ENCODE results near the gene OR5AN1.
"Not testable (repeated sequence)": the region's sequence is repeated elsewhere in the genome, so short reads cannot be mapped to it uniquely, and the experiment has no call there.

The OR5AN1 gene, protein sequence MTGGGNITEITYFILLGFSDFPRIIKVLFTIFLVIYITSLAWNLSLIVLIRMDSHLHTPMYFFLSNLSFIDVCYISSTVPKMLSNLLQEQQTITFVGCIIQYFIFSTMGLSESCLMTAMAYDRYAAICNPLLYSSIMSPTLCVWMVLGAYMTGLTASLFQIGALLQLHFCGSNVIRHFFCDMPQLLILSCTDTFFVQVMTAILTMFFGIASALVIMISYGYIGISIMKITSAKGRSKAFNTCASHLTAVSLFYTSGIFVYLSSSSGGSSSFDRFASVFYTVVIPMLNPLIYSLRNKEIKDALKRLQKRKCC

DNA sequence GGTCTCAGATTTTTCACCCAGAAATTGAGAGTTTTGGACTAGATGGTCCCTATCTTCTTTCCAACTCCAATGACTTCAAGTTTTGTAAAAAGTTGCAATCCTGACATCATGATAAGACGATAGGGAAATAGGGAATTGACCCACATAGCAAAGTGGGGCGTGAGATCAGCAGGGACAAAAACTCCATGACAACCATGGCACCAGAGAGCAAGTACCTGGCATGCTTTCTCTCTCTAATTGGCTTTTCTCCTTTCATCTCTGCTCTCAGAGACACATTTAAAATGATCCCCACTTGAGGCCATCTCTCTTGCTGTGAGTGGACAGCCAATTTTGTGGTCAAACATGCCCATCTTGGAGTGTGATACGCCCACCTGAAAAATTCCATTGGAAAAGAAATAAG lies at the start of gene OR5AN1:
TSS of gene OR5AN1 (plus strand) at position 301 of the 400 bp plus-strand sequence. CDS start 5,564 bp downstream, outside the sequence.
- DNase-seq, result no peak

DNA sequence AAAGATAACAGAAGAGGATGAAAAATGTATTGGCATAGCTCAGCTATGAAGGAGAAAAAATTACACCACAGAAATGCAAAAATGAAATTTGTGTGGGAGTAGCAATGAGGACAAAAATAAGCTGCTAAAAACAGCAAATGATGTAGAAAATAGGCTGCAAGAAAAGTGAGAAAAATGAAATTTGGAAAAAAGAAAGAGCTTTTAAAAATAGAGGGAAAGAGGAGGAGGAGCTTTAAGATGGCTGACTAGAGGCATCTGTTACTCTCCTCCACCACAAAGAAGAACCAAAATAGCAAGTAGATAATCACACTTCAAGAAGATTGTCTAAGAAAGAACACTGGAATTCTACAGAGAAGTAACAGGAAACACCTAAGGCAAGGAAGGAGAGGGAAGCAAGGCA lies 23.7 kb upstream of the OR5AN1 start:
- no peak for DNase-seq

DNA sequence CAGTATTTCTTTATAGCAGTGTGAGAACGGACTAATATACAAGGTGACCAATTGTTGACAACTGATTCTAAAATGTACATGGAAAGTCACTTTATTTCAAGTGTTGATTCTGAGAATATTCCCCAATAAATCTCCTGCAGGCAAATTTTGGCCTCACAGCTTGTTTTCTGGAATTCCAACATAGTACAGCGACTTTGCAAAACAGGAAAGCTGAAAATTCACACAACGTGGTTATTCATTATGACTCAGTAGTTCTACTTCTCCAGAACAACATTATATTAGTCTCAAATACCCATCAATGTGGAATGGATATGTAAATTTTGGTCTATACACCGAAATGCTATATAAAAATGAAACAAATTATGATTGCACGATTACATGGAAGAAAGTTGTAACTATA lies 22.5 kb upstream of the OR5AN1 start:
- no peak for DNase-seq

DNA sequence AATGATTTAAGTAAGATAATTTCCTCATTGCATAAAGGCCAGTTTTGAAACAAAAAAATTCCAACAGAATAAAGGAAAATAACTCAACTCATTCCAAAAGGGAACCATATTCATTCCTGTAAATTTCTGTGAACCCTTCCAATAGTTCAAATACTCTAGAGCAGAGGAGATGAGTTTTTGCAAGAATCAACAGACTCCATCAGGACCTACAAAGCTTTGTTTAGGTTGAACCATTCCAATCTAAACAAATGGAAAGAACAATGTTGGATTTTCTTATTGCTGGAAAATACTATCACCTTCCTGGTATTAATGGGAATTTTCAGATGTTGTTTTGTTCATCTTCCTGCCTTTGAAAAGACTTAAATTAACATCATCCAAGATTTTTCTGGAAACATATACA lies 21.8 kb upstream of the OR5AN1 start:
- DNase-seq, result no peak

DNA sequence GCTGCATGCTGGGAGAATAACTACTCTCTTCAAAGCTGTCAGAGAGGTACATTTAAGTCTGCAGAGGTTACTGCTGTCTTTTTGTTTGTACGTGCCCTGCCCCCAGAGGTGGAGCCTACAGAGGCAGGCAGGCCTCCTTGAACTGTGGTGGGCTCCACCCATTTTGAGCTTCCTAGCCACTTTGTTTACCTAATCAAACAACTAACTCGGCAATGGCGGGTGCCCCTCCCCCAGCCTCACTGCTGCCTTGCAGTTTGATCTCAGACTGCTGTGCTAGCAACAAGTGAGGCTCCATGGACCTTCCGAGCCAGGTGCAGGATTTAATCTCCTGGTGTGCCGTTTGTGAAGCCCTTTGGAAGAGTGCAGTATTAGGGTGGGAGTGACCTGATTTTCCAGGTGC lies 9.0 kb upstream of the OR5AN1 start:
- not testable (repeated sequence) for DNase-seq

DNA sequence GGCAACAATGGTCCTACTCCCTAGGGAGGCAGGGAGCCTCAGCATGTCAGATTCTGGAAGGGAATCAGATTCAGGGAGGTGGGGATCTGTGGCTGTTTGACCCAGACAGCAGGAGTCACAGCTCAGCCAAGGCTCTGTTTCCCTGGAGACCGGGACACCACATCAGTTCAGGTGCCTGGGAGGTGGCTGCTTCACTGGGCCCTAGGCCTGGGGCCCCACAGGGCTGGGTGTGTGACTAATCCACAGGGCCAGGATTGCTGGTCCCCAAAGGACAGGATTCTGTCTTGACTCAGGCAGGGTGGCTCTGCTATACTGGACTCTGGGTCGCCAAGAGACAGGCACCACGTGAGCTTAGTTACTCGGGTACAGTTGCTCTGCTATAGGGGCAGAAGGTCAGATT lies 3.5 kb upstream of the OR5AN1 start:
- DNase-seq, result no peak

DNA sequence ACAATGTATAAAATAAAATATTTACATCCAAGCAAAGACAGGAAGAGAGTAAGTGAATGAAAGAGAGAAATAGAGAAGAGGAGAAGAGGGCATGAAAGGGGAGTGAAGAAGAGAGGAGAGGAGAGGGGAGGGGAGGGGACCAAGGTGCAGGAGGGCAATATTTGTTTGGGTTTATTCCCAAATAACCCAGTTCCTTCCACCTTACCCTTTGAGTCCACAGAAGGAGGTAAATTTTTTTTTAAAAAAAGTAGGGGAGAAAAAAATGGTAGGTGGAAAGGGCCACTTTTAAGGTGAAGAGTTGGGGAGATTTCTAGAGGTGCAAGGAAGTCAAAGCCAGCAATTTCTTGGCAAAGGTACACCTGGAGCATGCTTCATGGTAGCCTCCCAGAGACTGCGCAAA lies 2.1 kb upstream of the OR5AN1 start:
- no peak for DNase-seq

DNA sequence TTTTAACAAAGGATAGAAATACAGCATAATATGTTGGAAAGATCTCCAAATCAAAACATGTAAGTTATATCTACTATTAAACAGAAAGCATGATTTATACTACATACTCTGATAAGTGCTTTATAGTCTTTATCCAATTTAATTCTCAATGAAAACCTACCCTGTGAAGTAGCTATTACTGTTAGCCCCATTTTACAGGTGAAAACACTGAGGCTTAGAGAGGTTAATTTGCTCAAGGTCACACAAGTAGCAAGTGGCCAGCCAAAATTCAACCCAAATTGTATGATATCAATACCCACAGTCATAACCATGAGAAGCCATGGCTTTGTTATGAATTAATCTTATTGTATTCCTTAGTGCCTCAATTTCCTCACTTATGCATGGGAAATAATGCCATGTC lies 675 bp upstream of the OR5AN1 start:
- no peak for DNase-seq

DNA sequence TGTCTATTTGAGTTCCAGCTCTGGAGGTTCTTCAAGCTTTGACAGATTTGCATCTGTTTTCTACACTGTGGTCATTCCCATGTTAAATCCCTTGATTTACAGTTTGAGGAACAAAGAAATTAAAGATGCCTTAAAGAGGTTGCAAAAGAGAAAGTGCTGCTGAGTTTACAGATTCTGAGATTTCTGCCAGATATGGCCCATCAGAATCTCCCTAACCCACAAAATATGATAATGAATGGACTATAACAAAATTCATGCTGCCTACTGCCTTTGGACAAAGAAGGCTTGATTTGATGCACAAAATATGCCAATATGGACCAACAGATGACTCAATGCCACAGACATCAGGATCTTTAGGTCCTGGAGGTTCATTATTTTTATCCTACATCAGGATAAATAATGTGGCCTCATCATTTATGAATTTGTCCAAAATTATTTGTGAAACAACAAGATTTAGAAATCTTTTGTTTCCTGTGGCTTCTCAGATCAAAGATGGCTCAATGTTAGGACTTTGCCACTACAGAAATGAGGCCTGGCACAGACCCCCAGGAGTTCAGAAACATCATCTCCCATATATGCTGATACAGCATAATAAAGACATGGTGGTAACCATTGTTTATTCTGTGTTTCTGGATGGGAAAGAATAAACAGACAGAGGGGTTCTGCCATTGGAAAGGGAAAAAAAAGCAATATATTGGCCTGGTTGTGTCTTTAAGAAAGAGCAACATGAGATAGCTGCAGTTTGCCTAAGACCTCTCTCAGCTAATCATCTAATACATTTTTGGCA lies 6.7 kb downstream of the OR5AN1 start:
- DNase-seq, result no peak

DNA sequence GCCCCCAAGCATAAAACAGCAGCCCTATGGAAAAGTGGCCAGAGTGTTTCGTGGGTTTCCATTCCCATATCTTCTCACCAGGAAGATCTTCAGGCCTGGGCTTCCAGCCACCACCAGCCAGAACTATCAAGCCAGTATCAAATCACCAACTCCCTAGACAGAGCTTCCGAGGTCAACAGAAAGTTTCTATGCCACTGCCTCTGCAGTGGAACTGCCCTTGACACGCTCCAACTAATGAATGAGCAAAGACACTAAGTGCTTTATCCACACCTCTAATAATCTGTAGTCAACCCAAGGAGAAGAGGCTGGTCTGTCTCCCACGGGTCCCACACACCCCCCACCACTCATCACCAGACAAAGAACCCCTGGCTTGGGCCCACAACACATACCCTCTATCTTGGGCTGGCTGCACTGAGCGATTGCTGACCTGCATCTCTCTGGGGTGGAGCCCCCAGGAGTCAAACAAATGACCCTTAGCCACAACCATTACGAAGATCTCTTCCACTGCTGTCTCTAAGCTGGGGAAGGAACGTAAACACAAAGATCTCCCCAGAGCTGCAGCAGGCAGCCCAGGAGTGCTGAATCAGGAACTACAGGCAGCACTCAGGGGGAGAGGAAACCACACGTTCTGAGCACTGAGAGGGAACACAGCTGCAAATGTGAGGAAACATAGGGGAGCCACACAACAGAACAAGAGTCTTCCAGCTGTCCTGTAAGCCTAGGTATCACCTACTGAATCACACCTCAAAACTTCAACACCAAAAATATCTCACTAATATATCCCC lies 9.7 kb downstream of the OR5AN1 start:
- no peak for DNase-seq

DNA sequence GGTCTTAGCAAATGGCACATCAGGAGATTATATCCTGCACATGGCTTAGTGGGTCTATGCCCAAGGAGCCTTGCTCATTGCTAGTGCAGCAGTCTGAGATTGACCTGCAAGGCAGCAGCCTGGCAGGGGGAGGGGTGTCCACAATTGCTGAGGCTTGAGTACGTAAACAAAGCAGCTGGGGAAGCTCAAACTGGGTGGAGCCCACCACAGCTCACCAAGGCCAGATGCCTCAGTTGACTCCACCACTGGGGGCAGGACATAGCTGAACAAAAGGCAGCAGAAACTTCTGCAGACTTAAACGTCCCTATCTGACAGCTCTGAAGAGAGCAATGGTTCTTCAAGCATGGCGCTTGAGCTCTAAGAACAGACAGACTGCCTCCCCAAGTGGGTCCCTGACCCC lies 13.6 kb downstream of the OR5AN1 start:
- DNase-seq, result not testable (repeated sequence)

DNA sequence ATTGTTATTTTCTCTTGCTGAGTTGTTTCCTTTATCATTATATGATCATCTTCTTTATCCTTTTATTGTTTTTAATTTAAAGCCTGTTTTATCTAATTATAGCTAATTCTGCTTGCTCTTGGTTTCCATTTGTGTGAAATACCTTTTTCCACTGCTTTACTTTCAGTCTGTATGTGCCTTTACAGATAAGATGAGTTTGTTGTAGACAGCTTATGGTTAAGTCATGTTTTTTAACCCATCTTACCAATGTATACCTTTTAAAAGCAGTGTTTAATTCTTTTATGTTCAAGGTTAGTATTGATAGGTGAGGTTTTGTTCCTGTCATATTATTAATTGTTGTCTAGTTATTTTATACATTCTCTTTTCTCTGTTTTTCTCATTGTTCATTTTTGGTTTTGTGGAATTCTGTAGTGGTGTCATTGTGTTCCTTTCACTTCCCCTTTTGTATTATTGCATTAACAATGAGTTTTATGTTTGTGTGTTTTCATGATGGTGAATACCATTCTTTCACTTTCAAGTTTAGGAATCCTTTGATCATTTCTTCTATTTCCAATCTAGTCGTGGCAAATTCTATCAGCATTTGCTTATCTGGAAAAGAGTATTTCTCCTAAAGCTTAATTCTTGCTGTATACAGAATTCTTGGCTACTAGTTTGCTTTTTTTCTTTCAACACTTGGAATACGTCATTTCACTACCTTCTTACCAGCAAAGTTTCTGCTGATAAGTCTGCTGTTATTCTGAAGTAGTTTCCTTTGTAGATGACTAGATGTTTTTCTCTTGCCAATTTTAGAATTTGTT lies 21.8 kb downstream of the OR5AN1 start:
- DNase-seq, result no peak

DNA sequence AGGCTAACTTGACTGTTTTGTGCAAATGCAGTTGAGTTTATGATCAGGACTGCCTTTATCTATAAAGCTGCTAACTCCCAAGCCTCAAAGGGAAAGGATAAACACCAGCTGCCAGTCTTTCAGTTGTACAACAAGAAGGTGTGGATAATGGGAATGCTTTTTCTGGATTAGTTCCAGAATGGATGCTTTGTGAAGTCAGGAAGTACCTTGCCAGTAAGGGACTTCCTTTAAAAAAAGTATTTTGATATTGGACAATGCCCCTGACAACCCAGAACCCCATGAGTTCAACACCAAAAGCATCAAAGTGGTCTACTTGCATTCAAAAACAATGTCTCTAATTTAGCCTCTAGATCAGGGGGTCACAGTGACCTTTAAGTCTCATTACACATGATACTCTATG lies 35.5 kb downstream of the OR5AN1 start:
- DNase-seq, result no peak

DNA sequence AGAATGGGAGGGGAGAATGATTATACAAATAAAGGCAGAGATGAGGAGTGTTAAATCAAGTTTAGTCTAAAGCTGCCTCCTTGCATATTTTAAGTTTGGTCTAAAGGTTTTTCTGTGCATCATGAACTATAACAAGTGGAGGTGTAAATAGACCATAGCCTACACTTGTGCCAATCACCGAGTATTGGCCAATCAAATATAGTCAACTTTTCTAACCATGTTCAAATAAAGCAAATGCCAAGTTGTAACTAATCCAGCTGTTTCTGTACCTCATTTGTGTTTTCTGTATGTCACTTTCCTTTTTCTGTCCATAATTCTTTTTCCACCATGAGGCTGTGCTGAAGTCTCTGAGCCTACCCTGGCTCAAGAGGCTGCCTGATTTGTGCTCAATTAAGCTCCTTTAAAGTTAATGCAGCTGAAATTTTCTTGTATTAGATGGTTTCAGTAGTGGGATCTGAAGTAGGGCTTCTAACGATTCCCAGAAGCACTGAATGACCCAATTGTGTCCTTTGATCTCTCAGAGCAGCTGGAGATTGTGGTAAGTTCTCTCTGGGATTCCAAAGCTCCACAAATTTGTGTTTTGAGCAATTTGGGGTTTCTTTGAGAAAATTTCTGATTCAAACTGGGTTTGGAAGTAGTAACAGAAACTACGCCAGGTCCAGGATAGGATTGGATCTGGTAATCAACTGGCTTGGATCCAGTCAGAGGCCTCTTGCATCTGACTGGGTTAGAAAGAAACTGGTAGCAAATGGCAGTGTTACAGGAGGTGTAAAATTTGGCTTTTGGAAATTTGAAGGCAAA lies 42.0 kb downstream of the OR5AN1 start:
- DNase-seq, result no peak

DNA sequence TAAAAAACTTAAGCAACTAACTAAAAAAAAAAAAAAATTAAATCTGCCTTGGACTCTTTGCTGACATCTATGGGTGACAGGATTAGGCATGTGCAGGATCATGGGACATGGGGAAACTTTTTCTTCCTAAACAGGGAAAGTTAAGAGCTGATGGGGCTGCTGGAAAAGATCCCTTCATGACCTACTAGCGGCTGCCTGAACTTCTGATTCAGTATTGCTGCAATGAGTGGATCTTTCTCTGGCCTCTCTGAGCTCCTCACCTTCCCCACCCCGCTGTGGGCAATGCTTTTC lies 42.5 kb downstream of the OR5AN1 start:
- no peak for DNase-seq

DNA sequence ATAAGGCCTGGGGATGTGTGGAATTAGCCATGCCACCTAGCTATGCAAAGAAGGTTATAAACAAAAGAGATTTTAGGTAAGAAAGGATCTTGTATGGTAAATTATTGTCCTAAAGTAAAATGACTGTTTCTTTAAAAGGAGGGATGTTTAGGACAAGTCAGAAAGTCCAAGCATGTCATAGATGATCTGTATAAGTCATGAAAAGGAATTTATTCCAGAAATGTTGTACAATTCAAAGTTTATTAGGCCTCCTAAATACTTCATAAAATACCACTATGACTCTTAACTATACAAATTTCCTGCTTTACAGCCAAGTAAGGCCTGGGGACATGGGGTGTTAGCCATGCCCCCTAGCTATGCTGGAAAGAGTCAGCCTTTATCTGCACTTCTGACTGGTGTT lies 44.9 kb downstream of the OR5AN1 start:
- no peak for DNase-seq

DNA sequence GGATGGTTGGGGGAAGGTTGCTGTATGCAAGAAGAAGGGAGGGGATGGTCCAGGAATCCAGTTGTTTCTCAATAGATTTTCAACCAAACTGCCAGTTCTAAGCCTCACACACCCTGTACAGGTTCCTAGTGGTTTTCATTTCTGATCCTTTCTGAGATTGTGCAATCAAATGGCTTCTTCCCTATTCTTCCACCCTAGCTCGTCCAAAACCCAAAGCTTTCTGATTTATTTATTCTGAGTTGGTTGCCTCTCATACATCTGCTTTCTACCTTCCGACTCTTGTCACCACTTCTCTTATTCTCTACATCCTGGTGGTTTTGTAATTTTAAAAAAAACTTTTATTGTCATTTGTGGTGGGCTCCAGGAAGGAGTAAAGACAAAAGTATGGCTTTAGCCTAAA lies 55.0 kb downstream of the OR5AN1 start:
- no peak for DNase-seq

DNA sequence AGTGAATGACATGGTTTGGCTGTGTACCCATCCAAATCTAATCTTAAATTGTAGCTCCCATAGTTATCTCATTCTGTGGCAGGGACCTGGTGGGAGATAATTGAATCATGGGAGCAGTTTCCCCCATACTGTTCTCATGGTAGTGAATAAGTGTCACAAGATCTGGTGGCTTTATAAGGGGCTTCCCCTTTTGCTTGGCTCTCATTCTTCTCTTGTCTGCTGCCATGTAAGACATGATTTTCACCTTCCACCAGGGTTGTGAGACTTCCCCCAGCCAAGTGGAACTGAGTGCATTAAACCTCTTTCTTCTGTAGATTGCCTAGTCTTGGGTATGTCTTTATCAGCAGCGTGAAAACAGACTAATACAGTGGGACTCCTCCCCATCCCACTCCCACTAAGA lies 56.4 kb downstream of the OR5AN1 start:
- no peak for DNase-seq

DNA sequence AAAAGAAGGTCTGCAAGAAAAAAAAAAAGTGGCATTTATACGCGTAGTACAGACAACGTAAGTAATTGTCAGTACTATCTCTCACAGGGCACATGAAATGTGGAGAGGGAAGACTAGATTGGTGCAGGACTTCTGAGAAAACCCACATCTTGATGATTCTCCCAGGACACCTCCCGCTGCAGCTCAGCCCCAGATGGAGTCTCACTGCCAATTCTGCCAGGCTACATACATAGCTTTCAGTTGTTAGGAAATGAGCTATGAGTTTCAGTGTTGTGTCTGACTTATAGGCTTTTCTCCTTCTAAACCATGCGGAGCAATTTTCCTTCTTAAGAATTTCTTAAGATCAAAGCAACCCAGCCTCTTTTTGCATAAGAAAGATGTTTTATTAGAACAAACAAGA lies 57.9 kb downstream of the OR5AN1 start:
- DNase-seq, result no peak

DNA sequence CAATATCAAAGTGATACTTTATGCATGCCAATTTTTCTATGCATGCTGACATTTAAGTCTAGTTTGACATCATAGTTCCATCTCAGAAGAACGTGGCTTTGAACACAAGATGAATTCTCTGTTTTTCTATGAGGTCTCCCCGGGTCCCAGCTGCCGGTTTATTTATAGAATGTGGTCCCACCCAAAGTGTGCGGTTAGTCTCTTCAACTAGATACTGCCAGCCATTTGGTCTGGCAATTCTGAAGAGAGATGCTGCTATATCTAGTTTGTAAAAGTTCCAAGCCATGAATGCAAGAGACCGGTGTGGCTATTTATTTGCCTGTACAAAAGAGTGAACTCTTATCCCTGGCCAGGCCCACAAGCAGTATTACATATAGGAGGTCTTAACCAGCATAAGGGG lies 58.3 kb downstream of the OR5AN1 start:
- DNase-seq, result no peak

DNA sequence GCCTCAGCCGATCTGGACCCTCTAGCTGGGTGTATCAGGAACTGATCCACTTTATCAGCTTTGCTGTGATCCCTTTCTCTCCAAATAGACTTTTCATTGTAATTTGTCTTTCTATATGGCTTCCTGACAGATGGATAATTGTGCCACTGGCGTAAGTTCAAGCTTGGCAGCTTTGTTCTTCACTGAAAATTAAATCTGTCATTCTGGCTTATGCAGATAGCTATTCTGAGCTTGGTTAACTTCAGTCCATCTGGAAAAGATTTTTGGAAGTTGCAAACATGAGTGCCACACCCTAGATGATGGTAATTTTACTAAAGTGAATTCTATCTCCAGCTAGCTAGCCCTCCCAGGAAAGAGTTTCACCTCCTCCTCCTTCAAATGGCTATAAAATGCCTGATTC lies 59.5 kb downstream of the OR5AN1 start:
- no peak for DNase-seq
